HG03571 (cell line): ENCODE results near the gene TOP1.
"Not testable (repeated sequence)": the region's sequence is repeated elsewhere in the genome, so short reads cannot be mapped to it uniquely, and the experiment has no call there.

Experiments
- ATAC-seq: cut with Tn5 transposase; IDR thresholded peaks from one replicate; pipeline ENCODE4 v1.9.1; 2021; ENCODE audit not compliant: unreplicated experiment

TOP1 gene

GRCh38 chr20:41003936-41004294, 24.7 kb upstream of the TOP1 start:
- not testable (repeated sequence) for ATAC-seq

GRCh38 chr20:41004531-41005360, 23.9 kb upstream of the TOP1 start:
- no peak for ATAC-seq

- no peak for ATAC-seq
Observed at GRCh38 chr20:41005361-41005729, 23.3 kb upstream of the TOP1 start.

- no peak for ATAC-seq
Observed at GRCh38 chr20:41006126-41006935, 22.3 kb upstream of the TOP1 start.

GRCh38 chr20:41006936-41007474, 21.6 kb upstream of the TOP1 start:
- ATAC-seq: no peak

GRCh38 chr20:41007481-41007880, 21.1 kb upstream of the TOP1 start:
- ATAC-seq: no peak

GRCh38 chr20:41009946-41010345, 18.7 kb upstream of the TOP1 start:
- ATAC-seq: no peak

GRCh38 chr20:41011551-41012067, 17.0 kb upstream of the TOP1 start:
- ATAC-seq: peak; percentile 94

GRCh38 chr20:41014561-41015088, 14.0 kb upstream of the TOP1 start:
- ATAC-seq: no peak

GRCh38 chr20:41017448-41018042, 11.1 kb upstream of the TOP1 start:
- ATAC-seq: no peak

GRCh38 chr20:41018153-41018552, 10.5 kb upstream of the TOP1 start:
- ATAC-seq: no peak

- ATAC-seq: no peak
Observed at GRCh38 chr20:41023549-41023948, 5.1 kb upstream of the TOP1 start.

GRCh38 chr20:41027366-41027765, 1.3 kb upstream of the TOP1 start:
- ATAC-seq: no peak

- ATAC-seq: no peak
Observed at GRCh38 chr20:41027872-41028358, 707 bp upstream of the TOP1 start.

- ATAC-seq: peak; percentile 34
Observed at GRCh38 chr20:41029150-41029901, 704 bp downstream of the TOP1 start.

GRCh38 chr20:41030061-41030460, 1.4 kb downstream of the TOP1 start:
- no peak for ATAC-seq

- ATAC-seq: no peak
Observed at GRCh38 chr20:41030531-41031242, 2.1 kb downstream of the TOP1 start.

GRCh38 chr20:41031243-41031619, 2.6 kb downstream of the TOP1 start:
- ATAC-seq: no peak

- ATAC-seq: no peak
Observed at GRCh38 chr20:41032271-41032670, 3.6 kb downstream of the TOP1 start.

- ATAC-seq: no peak
Observed at GRCh38 chr20:41034239-41034638, 5.6 kb downstream of the TOP1 start.
